Caco-2 (cell line): ENCODE data around the gene COPB2. TPM values are rescaled to one million over a fixed set of nuclear protein-coding genes. Genes with fewer than 3 reads are reported as not detected.

Source experiments
- BruUV-seq: library from RNA; stranded (reverse); fragments of 400-500 nt; replicated peaks from 2 replicates; lab custom pipeline; 2021; lab: Mats Ljungman, UMichigan
- CTCF ChIA-PET: fragments of 300-600 bp; sonication (Branson Sonifier 250); formaldehyde crosslinking; loops from one replicate; lab custom pipeline; 2022; ENCODE audit warnings: antibody characterized with exemption; lab: Charles Lee
- POLR2A ChIA-PET: fragments of 300-600 bp; sonication (Branson Sonifier 250); formaldehyde crosslinking; loops from one replicate; lab custom pipeline; 2022; ENCODE audit warnings: antibody characterized with exemption; lab: Charles Lee
- DNase-seq, 2 experiments: peaks; one replicate each; pipeline versions ENCODE4 v3.0.0 to v3.0.0-alpha.2; 2020 to 2022
- H3K27me3 ChIP-seq: replicated peaks from 2 replicates; pipeline ENCODE4 v1.6.0; 2011; ENCODE audit warnings: low read length; ENCODE audit not compliant: control insufficient read depth, insufficient read depth
- H3K36me3 ChIP-seq: 2 replicates; pipeline ENCODE4 v1.5.1; 2011; ENCODE audit warnings: low read length; ENCODE audit not compliant: control insufficient read depth, insufficient read depth
- H3K4me1 ChIP-seq: fragments of 250-450 bp; sonication (Bioruptor Pico); 2 replicates; pipeline ENCODE4 v1.5.1; 2020; ENCODE audit warnings: mild to moderate bottlenecking
- H3K4me3 ChIP-seq: 2 replicates; pipeline ENCODE4 v1.5.1; 2011; ENCODE audit warnings: low read depth, mild to moderate bottlenecking, control low read depth, low read length
- H3K9me3 ChIP-seq: fragments of 250-450 bp; sonication (Bioruptor Pico); 2 replicates; pipeline ENCODE4 v1.5.1; 2020; ENCODE audit warnings: mild to moderate bottlenecking, moderate library complexity
- H3K27ac Mint-ChIP-seq: one replicate; pipeline ENCODE4 v1.8.0; 2022; ENCODE audit warnings: mixed read lengths; ENCODE audit not compliant: unreplicated experiment
- H3K27me3 Mint-ChIP-seq: one replicate; pipeline ENCODE4 v1.8.0; 2022; ENCODE audit warnings: mixed read lengths; ENCODE audit not compliant: insufficient read depth, unreplicated experiment
- H3K36me3 Mint-ChIP-seq: one replicate; pipeline ENCODE4 v1.8.0; 2022; ENCODE audit warnings: mild to moderate bottlenecking, mixed read lengths; ENCODE audit not compliant: insufficient read depth, unreplicated experiment
- H3K4me1 Mint-ChIP-seq: one replicate; pipeline ENCODE4 v1.8.0; 2022; ENCODE audit warnings: low read depth, mixed read lengths; ENCODE audit not compliant: unreplicated experiment
- H3K4me3 Mint-ChIP-seq: one replicate; pipeline ENCODE4 v1.8.0; 2022; ENCODE audit warnings: mild to moderate bottlenecking, moderate library complexity, mixed read lengths; ENCODE audit not compliant: unreplicated experiment
- H3K9me3 Mint-ChIP-seq: one replicate; pipeline ENCODE4 v1.8.0; 2022; ENCODE audit warnings: mixed read lengths; ENCODE audit not compliant: unreplicated experiment
- CTCF ChIP-seq, 2 experiments: fragments of 200-600 bp in 1 of 2; IDR thresholded peaks; 1 replicate in 1 of 2; 2 replicates in 1 of 2; pipeline versions ENCODE4 v1.5.1 to v1.8.0; 2011 to 2022; ENCODE audit warnings: antibody characterized with exemption in 1 of 2, control low read depth in 1 of 2, inconsistent platforms in 1 of 2, low read depth in 1 of 2, low read length in 1 of 2, mild to moderate bottlenecking in 1 of 2, moderate library complexity in 1 of 2; ENCODE audit not compliant: insufficient read depth in 1 of 2, severe bottlenecking in 1 of 2, unreplicated experiment in 1 of 2
- intact Hi-C: fragments of 100-400 bp; cut with micrococcal nuclease; formaldehyde crosslinking; loops from one replicate; pipeline ENCODE4 v1.10.0; 2022; ENCODE audit not compliant: unreplicated experiment
- total RNA-seq: library from RNA; stranded (reverse); gene quantifications from 2 replicates; pipeline ENCODE4 v1.2.3, GENCODE V29; 2022

Gene COPB2
- total RNA-seq, 1 experiment from 2014 or later, result 130 TPM

GRCh38 chr3:139323146-139323545 is 66.3 kb downstream of the COPB2 start:
- H3K27me3 ChIP-seq, result no peaks in the 10 kb centered on the region
- H3K4me1 ChIP-seq, result peaks cover 22% of the 10 kb centered on the region
- ChIA-PET CTCF (no interaction called here), POLR2A (no interaction called here)
- Mint-ChIP-seq H3K4me3 (no peak overlapping the region), H3K27me3 (no peaks in the 10 kb centered on the region), H3K9me3 (no peaks in the 10 kb centered on the region), H3K27ac (no peak overlapping the region), H3K36me3 (no peaks in the 10 kb centered on the region), H3K4me1 (peaks cover 18% of the 10 kb centered on the region)
- H3K9me3 ChIP-seq, result no peaks in the 10 kb centered on the region
- DNase-seq, result no peak
- BruUV-seq, result no TSS peak
- no peak overlapping the region for H3K4me3 ChIP-seq
- TF ChIP-seq CTCF (IDR thresholded peaks at IDR 0.05; ENCODE audit: insufficient read depth in 1 of 2, low read depth in 1 of 2, low read length in 1 of 2, severe bottlenecking in 1 of 2, unreplicated experiment in 1 of 2), result no peak
- no peaks in the 10 kb centered on the region for H3K36me3 ChIP-seq
- intact Hi-C loops, result no loop called here

- CTCF ChIA-PET, result no interaction called here
- Mint-ChIP-seq H3K36me3 (no peaks in the 10 kb centered on the region), H3K4me1 (peaks cover 18% of the 10 kb centered on the region), H3K27me3 (no peaks in the 10 kb centered on the region), H3K4me3 (no peak overlapping the region), H3K9me3 (no peaks in the 10 kb centered on the region), H3K27ac (no peak overlapping the region)
- Histone ChIP-seq H3K9me3 (no peaks in the 10 kb centered on the region), H3K27me3 (no peaks in the 10 kb centered on the region), H3K4me1 (peaks cover 22% of the 10 kb centered on the region), H3K36me3 (no peaks in the 10 kb centered on the region), H3K4me3 (no peak overlapping the region)
- no peak for TF ChIP-seq CTCF (IDR thresholded peaks at IDR 0.05; ENCODE audit: insufficient read depth in 1 of 2, low read depth in 1 of 2, low read length in 1 of 2, severe bottlenecking in 1 of 2, unreplicated experiment in 1 of 2)
- BruUV-seq, result no TSS peak
- intact Hi-C loops, result no loop called here
- POLR2A ChIA-PET, result no interaction called here
- no peak for DNase-seq
Observed at GRCh38 chr3:139322346-139322745, 67.1 kb downstream of the COPB2 start.

GRCh38 chr3:139320551-139321309 is 68.7 kb downstream of the COPB2 start:
- no peaks in the 10 kb centered on the region for H3K36me3 Mint-ChIP-seq
- no peaks in the 10 kb centered on the region for H3K9me3 Mint-ChIP-seq

More at GRCh38 chr3:139320551-139321309, 68.7 kb downstream of the COPB2 start:
- ChIA-PET POLR2A (no interaction called here), CTCF (interaction anchor here (1.2 kb wide), 1 partner anchor 398 kb away, joined by 3 read pairs; no protein-coding TSS in a partner anchor)
- Mint-ChIP-seq H3K27ac (no peak overlapping the region), H3K27me3 (no peaks in the 10 kb centered on the region), H3K4me1 (peaks cover 18% of the 10 kb centered on the region), H3K4me3 (no peak overlapping the region)
- BruUV-seq, result no TSS peak
- no peaks in the 10 kb centered on the region for H3K27me3 ChIP-seq
- TF ChIP-seq CTCF (IDR thresholded peaks at IDR 0.05; ENCODE audit: insufficient read depth in 1 of 2, low read depth in 1 of 2, low read length in 1 of 2, severe bottlenecking in 1 of 2, unreplicated experiment in 1 of 2), result no peak
- H3K4me1 ChIP-seq, result peaks cover 22% of the 10 kb centered on the region
- H3K36me3 ChIP-seq, result no peaks in the 10 kb centered on the region
- H3K9me3 ChIP-seq, result no peaks in the 10 kb centered on the region
- no peak for DNase-seq
- no peak overlapping the region for H3K4me3 ChIP-seq
- intact Hi-C loops, result no loop called here
